ENCODE data around the gene JMJD1C.
"Not testable (repeated sequence)": the region's sequence is repeated elsewhere in the genome, so short reads cannot be mapped to it uniquely, and the experiment has no call there.

JMJD1C gene

DNA sequence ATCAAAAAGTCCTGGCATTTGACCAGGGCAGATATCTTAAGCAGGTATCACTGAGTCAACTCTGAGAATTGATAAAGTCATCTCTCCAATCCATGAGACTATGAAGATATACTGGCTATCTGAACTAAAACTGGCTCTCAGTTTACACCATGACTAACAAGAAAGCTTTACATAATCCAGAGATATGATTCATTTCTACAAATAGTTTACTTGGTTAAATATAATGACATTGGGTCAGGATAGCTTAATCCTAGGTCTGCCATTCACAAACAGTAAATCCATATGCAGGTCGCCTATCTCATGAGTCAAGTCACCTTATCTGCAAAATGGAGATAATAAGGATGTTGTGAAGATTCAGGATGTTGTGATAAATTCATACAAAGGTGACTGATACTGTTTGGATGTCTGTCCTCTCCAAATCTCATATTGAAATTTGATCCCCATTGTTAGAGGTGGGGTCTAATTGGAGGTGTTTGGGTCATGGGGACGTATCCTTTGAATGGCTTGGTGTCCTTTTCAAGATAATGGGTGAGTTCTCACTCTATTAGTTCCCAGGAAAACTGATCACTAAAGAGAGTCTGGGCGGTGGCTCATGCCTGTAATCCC is 117.4 kb downstream of the JMJD1C start:
- no peak for DNase-seq (ENCODE audit: low read depth)

DNA sequence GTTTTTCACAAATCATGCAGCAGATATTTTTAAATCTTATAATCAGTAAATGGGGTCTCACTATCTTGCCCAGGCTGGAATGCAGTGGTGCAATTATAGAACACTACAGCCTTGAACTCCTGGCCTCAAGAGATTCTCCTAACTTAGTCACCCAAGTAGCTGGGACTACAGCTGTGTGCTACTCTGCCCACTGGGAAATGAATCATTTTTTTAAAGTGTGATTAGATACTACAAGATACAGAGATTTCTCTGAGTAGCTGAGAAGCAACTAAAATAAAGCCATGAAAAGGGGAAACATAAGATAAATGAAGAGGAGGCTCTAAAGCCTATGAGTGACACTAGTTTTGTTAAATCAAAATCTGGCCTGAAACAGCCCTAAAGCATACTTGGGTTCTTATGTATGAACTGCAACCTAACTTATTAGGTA is 119.7 kb downstream of the JMJD1C start:
- DNase-seq (ENCODE audit: low read depth), result no peak

DNA sequence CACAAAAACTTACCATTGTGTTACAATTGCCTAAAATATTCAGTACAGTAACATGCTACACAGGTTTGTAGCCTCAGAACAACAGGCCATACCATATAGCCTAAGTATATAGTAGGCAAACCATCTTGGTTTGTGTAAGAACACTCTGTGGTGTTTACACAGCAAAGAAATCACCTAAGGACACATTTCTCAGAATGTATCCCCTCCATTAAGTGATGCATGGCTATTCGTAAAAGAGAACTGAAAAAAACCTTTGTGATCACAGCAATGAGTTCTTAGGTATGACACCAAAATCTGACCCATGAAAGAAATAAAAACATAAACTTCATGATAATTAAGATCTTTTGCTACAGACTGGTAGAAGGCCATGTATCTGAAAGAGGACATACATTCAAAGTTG is 121.5 kb downstream of the JMJD1C start:
- no peak for DNase-seq (ENCODE audit: low read depth)

DNA sequence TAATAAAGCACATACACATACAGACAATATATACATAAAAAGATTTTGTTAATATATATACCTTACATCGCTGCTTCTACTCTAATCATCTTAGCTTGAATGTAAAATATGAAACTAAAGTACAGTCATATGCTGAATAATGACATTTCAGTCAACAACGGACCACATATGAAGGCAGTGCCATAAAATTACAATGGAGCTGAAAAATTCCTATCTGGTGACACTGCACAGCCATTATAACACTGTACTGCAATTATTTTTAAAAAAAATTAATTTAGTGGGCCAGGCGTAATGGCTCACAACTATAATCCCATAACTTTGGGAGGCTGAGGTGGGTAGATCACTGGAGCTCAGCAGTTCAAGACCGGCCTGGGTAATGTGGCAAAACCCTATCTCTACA is 122.3 kb downstream of the JMJD1C start:
- DNase-seq (ENCODE audit: low read depth), result no peak

DNA sequence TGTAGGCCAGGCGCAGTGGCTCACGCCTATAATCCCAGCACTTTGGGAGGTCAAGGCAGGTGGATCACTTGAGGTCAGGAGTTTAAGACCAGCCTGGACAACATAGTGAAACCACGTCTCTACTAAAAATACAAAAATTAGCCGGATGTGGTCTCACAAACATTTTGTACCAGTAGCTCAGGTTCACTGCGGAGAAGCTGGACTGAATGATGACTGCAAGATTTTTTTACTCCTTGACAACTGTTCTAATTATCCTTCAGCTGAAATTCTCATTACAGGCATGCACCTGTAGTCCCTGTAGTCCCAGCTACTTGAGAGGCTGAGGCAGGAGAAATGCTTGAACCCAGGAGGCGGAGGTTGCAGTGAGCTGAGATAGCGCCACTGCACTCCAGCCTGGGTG is 126.1 kb downstream of the JMJD1C start:
- not testable (repeated sequence) for DNase-seq (ENCODE audit: low read depth)

DNA sequence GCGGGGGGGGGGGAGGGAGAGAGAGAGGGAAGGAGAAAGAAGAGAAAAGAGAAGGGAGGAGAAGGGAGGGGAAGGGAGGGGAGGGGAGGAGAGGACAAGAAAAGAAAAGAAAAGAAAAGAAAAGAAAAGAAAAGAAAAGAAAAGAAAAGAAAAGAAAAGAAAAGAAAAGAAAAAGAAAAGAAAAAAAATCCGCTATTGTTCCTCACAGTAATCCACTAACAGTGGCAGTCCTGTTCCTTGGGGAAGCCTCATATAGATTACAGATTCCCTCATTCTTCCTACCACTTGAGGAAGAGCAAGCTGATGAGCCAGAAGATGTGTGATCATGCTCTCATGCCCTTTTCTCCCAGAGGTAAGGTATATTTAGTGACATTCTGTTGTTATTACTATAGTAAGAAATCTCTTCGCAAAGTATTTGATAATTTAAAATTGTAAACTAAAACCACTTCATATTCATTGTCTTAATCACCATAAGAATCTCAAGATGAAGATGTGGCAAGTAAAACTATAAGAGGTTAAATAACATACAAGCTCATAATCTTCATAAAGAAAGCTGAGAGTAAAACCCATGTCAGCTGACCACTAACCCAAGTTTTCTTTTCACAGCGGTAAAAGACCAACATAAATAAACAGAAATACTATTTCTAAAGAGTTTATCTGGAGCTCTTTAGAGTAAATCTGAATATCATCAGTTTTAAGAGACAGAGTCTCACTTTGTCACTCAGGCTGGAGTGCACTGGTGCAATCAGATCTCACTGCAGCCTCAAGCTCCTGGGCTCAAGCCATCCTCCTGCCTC is 128.1 kb downstream of the JMJD1C start:
- DNase-seq (ENCODE audit: low read depth), result no peak

DNA sequence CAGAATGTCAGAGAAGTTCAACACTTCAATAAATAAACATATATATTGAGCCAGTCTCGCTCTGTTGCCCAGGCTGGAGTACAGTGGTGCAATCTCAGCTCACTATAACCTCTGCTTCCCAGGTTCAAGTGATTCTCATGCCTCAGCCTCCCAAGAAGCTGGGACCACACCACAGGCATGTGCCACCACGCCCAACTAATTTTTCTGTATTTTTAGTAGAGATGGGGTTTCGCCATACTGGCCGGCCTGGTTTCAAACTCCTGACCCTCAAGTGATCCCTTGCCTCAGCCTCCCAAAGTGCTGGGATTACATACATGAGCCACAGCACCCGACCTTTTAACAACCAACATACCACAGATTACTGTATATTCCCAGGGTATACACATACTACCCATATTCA is 134.2 kb downstream of the JMJD1C start:
- DNase-seq (ENCODE audit: low read depth), result no peak

DNA sequence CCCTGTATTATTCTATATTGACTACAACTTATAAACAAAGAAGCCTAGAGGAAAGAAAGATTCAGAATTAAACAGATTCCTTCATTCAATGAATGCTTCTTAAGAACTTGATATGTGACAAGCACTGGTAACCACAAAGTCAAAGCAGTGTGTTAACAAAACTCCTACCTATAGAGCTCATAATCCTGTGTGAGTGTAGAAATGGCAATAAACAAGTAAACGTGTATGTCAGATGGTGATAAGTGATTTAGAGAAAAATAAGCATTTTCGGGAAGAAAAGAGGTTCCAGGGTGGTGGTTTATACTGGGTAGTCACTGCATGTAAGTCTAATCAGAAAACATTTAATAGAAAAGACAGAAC is 141.3 kb downstream of the JMJD1C start:
- no peak for DNase-seq (ENCODE audit: low read depth)

DNA sequence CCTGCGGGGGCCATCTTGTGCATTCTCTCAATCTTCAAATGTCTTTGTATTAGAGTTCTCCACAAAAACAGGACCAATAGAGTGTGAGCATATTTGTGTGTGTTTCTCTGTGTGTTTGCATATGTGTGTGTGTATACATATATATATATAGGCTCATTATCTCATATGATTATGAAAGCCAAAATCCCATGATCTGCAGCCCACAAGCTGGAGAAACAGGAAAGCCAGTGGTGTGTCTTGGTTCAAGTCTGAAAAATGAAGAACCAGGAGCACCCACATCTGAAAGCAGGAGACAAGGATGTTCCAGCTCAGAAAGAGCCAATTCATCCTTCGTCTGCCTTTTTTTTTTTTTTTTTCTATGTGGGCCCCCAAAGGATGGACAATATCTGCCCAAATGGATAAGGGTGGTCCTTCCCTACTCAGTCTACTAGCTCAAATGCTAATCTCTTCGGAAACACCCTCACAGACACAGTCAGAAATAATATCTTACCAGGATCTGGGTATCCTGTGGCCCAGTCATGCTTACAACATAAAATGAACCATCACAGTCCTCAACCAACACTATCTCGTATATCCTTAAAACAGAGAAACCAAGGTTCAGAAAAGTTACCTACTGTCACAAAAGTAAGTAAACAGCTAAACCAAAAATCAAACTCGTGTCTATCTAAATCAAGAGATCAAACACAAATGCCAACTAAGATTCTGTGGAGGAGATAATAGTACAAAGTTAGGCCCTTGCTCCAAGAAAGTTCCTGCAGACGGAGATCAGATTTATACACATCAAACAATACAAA is 141.9 kb downstream of the JMJD1C start:
- DNase-seq (ENCODE audit: low read depth), result no peak

DNA sequence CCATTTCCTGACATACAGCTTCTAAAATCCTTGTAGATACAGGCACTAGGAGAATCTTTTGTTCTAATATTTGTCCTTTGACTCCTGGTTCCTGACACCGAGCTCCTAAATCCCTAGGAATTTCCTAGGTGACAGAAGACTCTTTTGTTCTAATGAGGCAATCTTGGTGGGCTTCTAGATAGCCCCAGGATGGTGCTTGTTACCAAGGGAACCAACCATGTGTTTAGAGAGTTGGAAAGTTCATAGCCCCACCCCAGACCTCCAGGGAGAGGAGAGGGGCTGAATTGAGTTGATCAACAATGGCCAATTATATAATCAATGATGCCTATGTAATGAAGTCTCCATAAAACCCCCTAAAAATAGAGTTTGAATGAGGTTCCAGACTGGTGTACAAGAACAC is 145.1 kb downstream of the JMJD1C start:
- no peak for DNase-seq (ENCODE audit: low read depth)

DNA sequence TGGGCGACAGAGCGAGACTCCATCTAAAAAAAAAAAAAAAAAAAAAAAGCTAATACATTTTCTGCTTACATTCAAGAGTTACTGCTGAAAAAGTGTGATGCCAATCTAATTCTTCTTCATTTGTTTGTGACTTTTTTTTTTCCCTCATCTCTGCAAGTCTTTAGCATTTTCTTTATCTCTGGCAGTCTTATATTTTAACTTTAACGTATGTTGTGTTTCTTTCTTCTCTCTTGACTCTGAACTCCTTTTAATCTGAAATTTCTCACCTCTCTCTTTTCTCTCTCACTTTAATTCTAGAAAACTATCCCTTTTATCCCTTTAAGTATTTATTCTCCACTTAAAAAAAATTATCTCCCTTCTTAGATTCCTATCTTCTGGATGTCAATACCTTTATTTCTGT is 146.5 kb downstream of the JMJD1C start:
- no peak for DNase-seq (ENCODE audit: low read depth)

DNA sequence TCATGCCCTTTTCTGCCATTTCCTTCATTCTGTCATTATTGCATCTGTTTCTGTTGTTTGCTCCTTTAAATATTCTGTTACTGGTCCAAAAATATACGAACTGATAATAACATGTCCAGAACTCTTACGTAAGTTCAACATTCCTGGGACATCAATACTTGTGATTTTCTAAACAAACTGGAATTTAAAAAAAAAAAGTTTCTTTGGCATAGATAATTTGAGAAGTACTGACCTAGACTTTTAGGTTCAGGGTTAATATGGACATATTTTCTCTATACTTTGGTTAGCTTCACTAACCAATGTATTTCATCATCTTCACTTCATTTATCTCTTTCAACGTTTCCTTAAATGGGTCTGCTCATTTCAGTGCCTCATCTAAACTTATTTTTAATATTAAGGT is 147.3 kb downstream of the JMJD1C start:
- no peak for DNase-seq (ENCODE audit: low read depth)

DNA sequence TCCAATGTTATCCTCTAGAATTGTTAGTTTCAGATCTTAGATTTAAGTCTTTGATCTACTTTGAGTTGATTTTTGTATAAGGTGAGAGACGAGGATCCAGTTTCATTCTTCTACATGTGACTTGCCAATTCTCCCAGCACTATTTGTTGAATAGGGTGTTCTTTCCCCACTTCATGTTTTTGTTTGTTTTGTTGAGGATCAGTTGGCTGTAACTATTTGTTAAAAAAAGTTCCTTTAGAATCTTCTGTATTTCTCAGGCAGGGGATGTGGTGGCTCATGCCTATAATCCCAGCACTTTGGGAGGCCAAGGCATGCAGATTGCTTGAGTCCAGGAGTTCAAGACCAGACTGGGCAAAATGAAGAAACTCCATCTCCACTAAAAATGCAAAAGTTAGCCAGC is 151.8 kb downstream of the JMJD1C start:
- no peak for DNase-seq (ENCODE audit: low read depth)

DNA sequence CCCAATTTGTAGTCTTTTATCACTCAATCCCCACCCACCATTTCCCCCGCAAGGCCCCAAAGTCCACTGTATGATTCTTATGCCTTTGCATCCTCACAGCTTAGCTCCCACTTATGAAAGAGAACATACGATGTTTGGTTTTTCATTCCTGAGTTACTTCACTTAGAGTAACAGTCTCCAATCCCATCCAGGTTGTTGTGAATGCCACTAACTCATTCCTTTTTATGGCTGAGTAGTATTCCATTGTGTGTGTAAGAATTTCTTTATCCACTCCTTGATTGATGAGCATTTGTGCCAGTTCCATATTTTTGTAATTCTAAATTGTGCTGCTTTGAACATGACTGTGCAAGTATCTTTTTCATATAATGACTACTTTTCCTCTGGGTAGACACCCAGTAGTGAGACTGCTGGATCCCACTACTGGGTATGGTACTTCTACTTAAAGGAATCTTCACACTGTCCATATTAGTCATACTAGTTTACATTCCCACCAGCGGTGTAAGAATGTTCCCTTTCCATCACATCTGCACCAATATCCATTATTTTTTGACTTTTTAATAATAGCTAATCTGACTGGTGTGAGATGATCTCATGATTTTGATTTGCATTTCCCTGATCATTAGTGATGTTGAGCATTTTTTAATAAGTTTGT is 152.6 kb downstream of the JMJD1C start:
- no peak for DNase-seq (ENCODE audit: low read depth)

DNA sequence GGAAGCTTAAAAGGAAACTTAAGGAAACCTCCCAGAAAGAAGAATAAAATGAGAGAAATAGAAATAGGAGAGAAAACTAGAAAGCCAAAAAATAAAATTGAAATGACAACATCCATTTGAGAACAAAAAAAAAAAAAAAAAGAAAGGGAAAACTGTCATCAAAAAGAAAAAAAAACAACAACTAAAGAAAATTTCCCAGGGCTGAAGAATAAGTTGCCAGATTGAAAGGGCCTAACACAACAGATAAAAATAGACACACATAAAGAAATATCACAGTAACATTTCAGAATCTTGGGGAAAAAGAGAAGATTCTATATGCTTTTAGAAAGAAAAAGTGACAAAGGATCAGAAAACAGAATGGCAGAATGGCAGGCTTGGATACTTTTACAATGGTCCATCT is 157.1 kb downstream of the JMJD1C start:
- DNase-seq (ENCODE audit: low read depth), result no peak

DNA sequence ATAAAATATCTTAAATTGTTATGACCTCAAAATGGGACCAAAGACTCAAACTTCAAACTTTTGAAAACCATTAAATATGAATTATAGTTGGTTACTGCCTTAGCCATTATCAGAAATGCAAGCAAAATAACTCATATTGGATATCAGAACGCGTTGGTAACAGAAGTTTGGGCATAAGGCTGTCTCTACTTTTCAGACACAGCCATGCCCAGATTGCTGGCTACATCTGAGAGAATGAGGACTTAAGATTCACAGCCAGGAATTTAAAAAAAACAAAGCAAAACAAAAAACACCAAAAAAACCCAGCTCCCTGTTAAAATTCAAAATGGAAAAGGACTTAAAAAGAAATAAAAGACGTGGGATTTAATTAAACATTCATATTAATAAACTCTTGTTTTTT is 161.6 kb downstream of the JMJD1C start:
- DNase-seq (ENCODE audit: low read depth), result no peak

DNA sequence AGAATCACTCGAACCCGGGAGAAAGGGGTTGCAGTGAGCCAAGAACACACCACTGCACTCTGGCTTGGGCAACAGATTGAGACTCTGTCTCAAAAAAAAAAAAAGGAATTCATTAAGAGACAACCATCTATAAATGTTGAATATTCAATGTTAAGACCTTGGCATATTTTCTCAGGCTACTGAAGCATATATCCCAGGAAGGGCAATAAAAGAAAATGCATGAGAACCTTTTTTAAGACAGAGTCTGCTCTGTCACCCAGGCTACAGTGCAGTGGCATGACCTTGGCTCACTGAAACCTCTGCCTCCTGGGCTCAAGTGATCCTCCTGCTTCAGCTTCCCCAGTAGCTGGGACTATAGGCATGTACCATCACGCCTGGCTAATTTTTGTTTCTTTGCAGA is 165.0 kb downstream of the JMJD1C start:
- no peak for DNase-seq (ENCODE audit: low read depth)

DNA sequence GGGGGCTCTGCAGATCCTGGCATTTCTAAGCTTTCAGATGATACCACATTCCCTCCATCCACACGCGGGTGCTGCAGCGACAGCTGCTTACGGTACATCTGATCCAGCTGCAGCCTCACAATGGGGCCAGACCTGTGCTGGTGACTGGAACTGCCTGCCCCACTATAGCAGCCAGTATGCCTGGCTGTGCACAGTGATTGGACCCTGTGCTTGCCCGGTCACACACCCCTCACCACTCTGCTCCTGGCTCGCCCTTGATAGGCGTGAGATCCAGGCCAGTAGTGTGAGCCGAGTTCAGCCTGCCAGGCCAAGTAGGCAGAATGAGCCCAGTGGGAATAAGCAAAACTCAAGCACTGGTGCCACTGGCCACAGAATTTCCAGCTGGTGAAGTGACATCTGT is 167.8 kb downstream of the JMJD1C start:
- DNase-seq (ENCODE audit: low read depth), result no peak

DNA sequence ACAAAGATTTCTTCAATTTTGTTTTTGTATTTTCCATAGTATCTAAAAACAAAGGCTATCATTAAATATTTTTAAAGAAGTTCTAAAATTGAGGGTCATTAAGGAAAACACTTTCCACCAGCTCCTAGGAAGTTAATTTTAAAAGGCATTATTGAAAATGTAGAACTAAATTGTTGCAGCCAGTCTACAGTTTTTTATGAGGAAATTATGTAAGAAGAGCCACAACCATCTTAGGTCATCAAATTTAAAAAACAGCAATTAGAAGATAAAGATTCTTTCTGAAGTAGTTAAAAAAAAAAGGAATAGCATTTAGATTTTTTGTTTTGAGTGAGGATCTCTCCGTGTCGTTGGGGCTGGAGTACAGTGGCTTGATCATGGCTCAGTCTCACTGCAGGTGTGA is 171.0 kb downstream of the JMJD1C start:
- DNase-seq (ENCODE audit: low read depth), result no peak

DNA sequence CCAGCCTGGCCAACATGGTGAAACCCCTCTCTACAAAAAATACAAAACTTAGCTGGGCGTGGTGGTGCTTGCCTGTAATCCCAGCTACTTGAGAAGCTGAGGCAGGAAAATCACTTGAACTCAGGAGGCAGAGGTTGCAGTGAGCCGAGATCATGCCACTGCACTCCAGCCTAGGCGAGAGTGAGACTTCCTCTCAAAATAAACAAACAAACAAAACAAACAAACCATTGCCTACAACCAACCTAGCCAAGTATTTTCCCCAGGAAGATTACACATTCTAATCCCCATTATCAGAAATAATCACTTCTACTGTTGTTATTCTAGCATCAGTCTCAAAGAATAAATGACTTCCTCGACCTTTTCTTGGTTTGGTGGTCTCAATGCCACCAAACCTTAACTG is 172.9 kb downstream of the JMJD1C start:
- DNase-seq (ENCODE audit: low read depth), result not testable (repeated sequence)

DNA sequence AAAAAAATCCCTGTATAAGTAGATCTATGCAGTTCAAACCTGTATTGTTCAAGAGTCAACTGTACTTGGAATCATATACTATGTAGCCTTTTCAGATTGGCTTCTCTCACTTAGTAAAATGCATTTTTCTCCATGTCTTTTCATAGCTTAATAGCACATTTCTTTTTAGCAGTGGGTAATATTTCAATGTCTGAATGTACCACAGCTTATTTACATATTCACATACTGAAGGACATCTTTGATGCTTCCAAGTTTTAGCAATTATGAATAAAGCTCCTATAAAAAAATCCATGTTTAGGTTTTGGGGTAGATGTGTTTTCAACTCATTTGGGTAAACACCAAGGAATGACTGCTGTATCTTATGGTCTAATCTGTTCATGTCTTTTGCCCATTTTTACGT is 177.6 kb downstream of the JMJD1C start:
- DNase-seq (ENCODE audit: low read depth), result no peak

DNA sequence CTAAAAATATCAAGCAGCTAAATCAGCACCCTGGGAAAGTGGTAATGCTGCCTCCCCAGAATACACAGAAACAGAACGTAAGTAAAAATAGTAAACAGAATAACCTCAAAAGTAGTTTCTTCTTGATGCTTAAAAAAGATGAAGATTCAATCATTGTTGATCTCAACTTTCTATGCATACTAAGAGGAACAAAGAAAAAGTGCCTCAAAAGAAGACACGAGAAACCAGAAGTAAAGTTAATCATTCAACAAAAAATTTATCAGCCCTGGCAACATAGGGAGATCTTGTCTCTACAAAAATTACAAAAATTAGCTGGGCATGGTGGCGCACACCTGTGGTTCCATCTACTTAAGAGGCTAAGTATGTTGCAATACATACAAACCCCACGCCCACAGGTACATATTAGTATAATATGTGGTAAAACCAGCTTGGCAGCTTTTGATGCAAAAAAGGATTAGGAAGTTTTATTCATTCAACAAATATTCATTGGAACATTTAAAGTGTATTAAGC is 179.0 kb downstream of the JMJD1C start:
- DNase-seq (ENCODE audit: low read depth), result no peak

DNA sequence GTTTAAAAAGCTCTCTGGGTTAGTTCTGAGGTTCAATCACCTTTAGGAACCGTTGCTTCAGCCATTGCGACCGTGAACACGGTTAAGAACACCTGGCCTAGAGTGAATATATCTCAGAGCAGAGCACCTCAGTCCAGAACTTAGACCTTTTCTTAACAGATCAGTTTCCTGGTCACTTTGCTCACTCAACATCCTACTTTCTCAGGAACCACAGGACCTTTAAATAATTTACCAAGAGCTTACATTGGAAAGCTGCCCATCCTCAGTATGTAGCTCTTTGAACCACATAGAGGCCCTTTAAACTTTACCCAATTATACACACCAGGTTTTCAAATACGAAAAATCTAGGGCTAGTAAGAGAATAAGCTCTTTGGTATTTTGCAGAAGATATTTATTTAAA is 179.4 kb downstream of the JMJD1C start:
- DNase-seq (ENCODE audit: low read depth), result no peak

Data from stimulated activated CD8-positive, alpha-beta memory T cell treated with anti-CD3 and anti-CD28 coated beads, Interleukin-4, amount 100 ng/mL, for 24 hours (primary cell).